ENCODE results near the gene IPCEF1. TPM values are rescaled to one million over a fixed set of nuclear protein-coding genes. Genes with fewer than 3 reads are reported as not detected.

Gene IPCEF1
- total and polyA plus RNA-seq, 2 donors (not counting 1 experiment from before 2014, with no cell fraction given), result 0.03 to 0.33 TPM

DNA sequence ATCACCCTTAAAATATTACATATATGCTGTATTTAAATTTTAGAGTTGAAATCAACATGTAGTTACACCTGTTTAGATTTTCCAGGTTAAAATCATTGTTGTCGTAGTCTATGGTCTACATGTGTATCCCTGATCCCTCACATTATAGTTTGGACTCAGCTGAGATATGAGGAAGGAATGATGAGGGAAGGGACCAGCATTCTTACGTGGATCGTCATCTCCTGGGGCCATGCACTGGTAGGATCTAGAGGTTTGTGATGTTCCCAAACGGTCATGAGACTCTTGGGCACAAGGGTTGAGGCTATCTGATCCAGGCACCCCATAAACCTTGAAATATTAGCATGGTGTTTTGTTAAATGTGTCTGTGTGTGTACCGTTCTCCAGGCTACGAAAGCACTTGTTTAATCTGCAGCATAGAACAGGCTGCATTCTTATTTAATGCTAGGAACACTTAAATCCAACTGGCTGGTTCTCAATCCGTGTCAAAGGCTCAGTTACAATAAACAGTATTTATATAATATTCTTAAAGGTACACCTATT is 55.4 kb downstream of the IPCEF1 start:
- peak in 1 of 2 donors; percentile 39 for DNase-seq (ENCODE audit: low read depth in 2 of 2)
- no peak overlapping the region for H3K9ac ChIP-seq (ENCODE audit: insufficient read depth, low read length)
- H2AFZ ChIP-seq (ENCODE audit: low read length), result peak overlapping the region; percentile 45

GRCh38 chr6:154298297-154298696 is 58.3 kb downstream of the IPCEF1 start:
- Histone ChIP-seq H3K9me3 (ENCODE audit: control insufficient read depth, insufficient read depth, low read depth, low read length) (no peaks in the 10 kb centered on the region), H3K27ac (ENCODE audit: insufficient read depth, low read length) (no peak overlapping the region), H3K36me3 (ENCODE audit: control insufficient read depth, insufficient read depth, low read length) (no peaks in the 10 kb centered on the region), H3K4me1 (ENCODE audit: control insufficient read depth, extremely low read depth, insufficient read depth, low read length) (peaks cover 12% of the 10 kb centered on the region), H2AFZ (ENCODE audit: low read length) (no peak overlapping the region), H4K20me1 (ENCODE audit: control insufficient read depth, extremely low read depth, insufficient read depth, low read length) (no peaks in the 10 kb centered on the region), H3K4me3 (replicated peaks in 1 of 4; ENCODE audit: control extremely low read depth in 1 of 4, insufficient read depth in 1 of 4, low read depth in 3 of 4, low read length in 4 of 4) (no peak overlapping the region), H3K9ac (ENCODE audit: insufficient read depth, low read length) (no peak overlapping the region), H3K4me2 (ENCODE audit: extremely low read depth, insufficient read depth, low read length) (peak overlapping the region; percentile 32), H3K79me2 (ENCODE audit: control insufficient read depth, insufficient read depth, low read length) (no peaks in the 10 kb centered on the region), H3K27me3 (ENCODE audit: control insufficient read depth, insufficient read depth, low read length) (no peaks in the 10 kb centered on the region)
- peak; percentile 48 to 69 for DNase-seq (ENCODE audit: low read depth in 2 of 2)
- TF ChIP-seq EZH2 (IDR thresholded peaks at IDR 0.05; ENCODE audit: low read length, missing control alignments), result no peak
- TF ChIP-seq, protein P1, sequence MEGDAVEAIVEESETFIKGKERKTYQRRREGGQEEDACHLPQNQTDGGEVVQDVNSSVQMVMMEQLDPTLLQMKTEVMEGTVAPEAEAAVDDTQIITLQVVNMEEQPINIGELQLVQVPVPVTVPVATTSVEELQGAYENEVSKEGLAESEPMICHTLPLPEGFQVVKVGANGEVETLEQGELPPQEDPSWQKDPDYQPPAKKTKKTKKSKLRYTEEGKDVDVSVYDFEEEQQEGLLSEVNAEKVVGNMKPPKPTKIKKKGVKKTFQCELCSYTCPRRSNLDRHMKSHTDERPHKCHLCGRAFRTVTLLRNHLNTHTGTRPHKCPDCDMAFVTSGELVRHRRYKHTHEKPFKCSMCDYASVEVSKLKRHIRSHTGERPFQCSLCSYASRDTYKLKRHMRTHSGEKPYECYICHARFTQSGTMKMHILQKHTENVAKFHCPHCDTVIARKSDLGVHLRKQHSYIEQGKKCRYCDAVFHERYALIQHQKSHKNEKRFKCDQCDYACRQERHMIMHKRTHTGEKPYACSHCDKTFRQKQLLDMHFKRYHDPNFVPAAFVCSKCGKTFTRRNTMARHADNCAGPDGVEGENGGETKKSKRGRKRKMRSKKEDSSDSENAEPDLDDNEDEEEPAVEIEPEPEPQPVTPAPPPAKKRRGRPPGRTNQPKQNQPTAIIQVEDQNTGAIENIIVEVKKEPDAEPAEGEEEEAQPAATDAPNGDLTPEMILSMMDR (conservative IDR thresholded peaks at IDR 0.05 in 1 of 2, IDR thresholded peaks at IDR 0.05 in 1 of 2; ENCODE audit: low read depth in 1 of 2, low read length in 2 of 2), result no peak

More for the DNA sequence above, 55.4 kb downstream of the IPCEF1 start:
- no peaks in the 10 kb centered on the region for H3K9me3 ChIP-seq (ENCODE audit: control insufficient read depth, insufficient read depth, low read depth, low read length)
- no peaks in the 10 kb centered on the region for H3K36me3 ChIP-seq (ENCODE audit: control insufficient read depth, insufficient read depth, low read length)
- no peak overlapping the region for H3K27ac ChIP-seq (ENCODE audit: insufficient read depth, low read length)
- no peaks in the 10 kb centered on the region for H3K27me3 ChIP-seq (ENCODE audit: control insufficient read depth, insufficient read depth, low read length)
- H3K4me1 ChIP-seq (ENCODE audit: control insufficient read depth, extremely low read depth, insufficient read depth, low read length), result peaks cover 14% of the 10 kb centered on the region
- no peaks in the 10 kb centered on the region for H4K20me1 ChIP-seq (ENCODE audit: control insufficient read depth, extremely low read depth, insufficient read depth, low read length)
- H3K4me3 ChIP-seq (replicated peaks in 1 of 4; ENCODE audit: control extremely low read depth in 1 of 4, insufficient read depth in 1 of 4, low read depth in 3 of 4, low read length in 4 of 4), result no peak overlapping the region
- H3K79me2 ChIP-seq (ENCODE audit: control insufficient read depth, insufficient read depth, low read length), result no peaks in the 10 kb centered on the region
- H3K4me2 ChIP-seq (ENCODE audit: extremely low read depth, insufficient read depth, low read length), result no peak overlapping the region
- TF ChIP-seq, protein P1 (conservative IDR thresholded peaks at IDR 0.05 in 1 of 2, IDR thresholded peaks at IDR 0.05 in 1 of 2; ENCODE audit: low read depth in 1 of 2, low read length in 2 of 2), result no peak
- no peak for TF ChIP-seq EZH2 (IDR thresholded peaks at IDR 0.05; ENCODE audit: low read length, missing control alignments)

DNA sequence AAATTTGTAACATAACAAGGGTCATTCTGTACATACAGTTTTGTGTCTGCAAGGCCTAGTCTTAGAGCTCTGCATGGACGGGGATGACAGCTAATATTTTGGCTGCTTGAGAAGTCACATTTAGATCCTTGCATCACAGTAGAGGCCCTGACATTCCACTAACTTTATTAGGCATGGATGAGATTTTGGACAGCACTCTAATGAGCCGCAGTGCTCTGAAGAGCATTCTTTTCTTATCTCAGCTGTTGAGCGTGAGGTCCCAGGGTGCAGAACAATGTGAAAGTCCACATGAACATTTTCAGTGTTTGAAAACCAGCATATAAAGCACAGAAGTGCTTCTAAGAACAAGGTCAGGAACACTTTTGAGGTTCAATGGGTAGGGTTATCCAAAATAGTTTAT is 58.9 kb downstream of the IPCEF1 start:
- DNase-seq (ENCODE audit: low read depth in 2 of 2), result peak in 1 of 2 donors; percentile 72
- H3K27ac ChIP-seq (ENCODE audit: insufficient read depth, low read length), result no peak overlapping the region
- no peaks in the 10 kb centered on the region for H3K27me3 ChIP-seq (ENCODE audit: control insufficient read depth, insufficient read depth, low read length)
- H4K20me1 ChIP-seq (ENCODE audit: control insufficient read depth, extremely low read depth, insufficient read depth, low read length), result no peaks in the 10 kb centered on the region
- TF ChIP-seq EZH2 (IDR thresholded peaks at IDR 0.05; ENCODE audit: low read length, missing control alignments), result no peak
- TF ChIP-seq, protein P1 (conservative IDR thresholded peaks at IDR 0.05 in 1 of 2, IDR thresholded peaks at IDR 0.05 in 1 of 2; ENCODE audit: low read depth in 1 of 2, low read length in 2 of 2), result no peak
- no peak overlapping the region for H3K4me2 ChIP-seq (ENCODE audit: extremely low read depth, insufficient read depth, low read length)
- H2AFZ ChIP-seq (ENCODE audit: low read length), result no peak overlapping the region
- no peaks in the 10 kb centered on the region for H3K9me3 ChIP-seq (ENCODE audit: control insufficient read depth, insufficient read depth, low read depth, low read length)
- H3K4me1 ChIP-seq (ENCODE audit: control insufficient read depth, extremely low read depth, insufficient read depth, low read length), result peaks cover 14% of the 10 kb centered on the region
- H3K36me3 ChIP-seq (ENCODE audit: control insufficient read depth, insufficient read depth, low read length), result no peaks in the 10 kb centered on the region
- H3K79me2 ChIP-seq (ENCODE audit: control insufficient read depth, insufficient read depth, low read length), result no peaks in the 10 kb centered on the region
- H3K9ac ChIP-seq (ENCODE audit: insufficient read depth, low read length), result no peak overlapping the region
- no peak overlapping the region for H3K4me3 ChIP-seq (replicated peaks in 1 of 4; ENCODE audit: control extremely low read depth in 1 of 4, insufficient read depth in 1 of 4, low read depth in 3 of 4, low read length in 4 of 4)

Data from fibroblast of lung (primary cell).